ENCODE measurements around the gene COL5A1. TPM values are rescaled to one million over a fixed set of nuclear protein-coding genes. Genes with fewer than 3 reads are reported as not detected.

COL5A1 gene
- total RNA-seq, 6 donors from 2014 or later = 7.5 to 75.4 (median 27.4) TPM

- Histone ChIP-seq H3K9me3 (no peaks in the 10 kb centered on the region), H3K4me1 (peaks cover 0 to 11% (median 9%) of the 10 kb centered on the region in 4 donors), H3K4me3 (no peak overlapping the region), H3K36me3 (peaks cover 0 to 4% (median 0%) of the 10 kb centered on the region in 4 donors), H3K27ac (no peak overlapping the region), H3K27me3 (no peaks in the 10 kb centered on the region)
- DNase-seq (no peak), ATAC-seq (ENCODE audit: low FRiP score in 2 of 2) (no peak)
- TF ChIP-seq POLR2AphosphoS5 (IDR thresholded peaks at IDR 0.05) (no peak), POLR2A (IDR thresholded peaks at IDR 0.05) (no peak), CTCF (IDR thresholded peaks at IDR 0.05) (no peak), EP300 (IDR thresholded peaks at IDR 0.05) (no peak)
- 76 to 78% methylated on average over 27 to 30 of the region's 30 CpGs for WGBS, 2 donors
Measured at GRCh38 chr9:134775081-134775951, 133.7 kb downstream of the COL5A1 start.

DNA sequence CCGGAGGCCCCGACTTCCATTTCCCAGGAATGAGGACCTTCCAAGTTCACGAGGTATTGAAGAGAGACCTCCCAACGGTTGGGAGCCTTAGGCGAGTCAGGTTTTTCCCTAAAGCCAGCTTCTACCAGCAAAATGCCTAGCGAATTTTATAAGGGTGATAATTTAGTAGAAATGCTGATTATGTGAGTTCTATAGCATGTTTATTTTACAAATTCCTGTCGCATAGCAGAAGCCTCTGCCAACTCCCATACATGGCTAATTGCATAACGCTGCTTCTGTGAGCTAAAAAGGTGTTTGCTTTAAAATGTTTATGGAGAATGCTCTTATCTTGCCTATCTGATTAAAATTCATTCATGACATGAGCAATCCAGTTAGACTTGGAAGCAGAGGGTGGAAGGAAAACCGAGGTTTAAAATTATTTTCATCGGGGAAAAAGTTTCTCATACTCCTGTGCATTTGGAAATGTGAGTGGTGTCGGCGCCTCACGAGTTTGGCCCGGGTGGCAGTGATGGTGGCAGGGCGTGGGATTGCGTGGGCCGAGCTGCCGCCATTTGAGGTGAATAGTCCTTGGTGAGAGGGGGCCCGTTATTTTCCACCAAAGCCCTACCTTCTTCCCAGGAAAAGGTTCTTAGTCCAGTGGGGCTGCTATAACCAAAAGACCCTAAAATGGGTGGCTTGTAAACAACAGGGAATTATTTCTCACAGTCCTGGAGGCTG lies 134.6 kb downstream of the COL5A1 start:
- Histone ChIP-seq H3K9me3 (no peaks in the 10 kb centered on the region), H3K27ac (no peak overlapping the region), H3K4me1 (peaks cover 0 to 11% (median 9%) of the 10 kb centered on the region in 4 donors), H3K4me3 (no peak overlapping the region), H3K36me3 (peaks cover 0 to 8% (median 0%) of the 10 kb centered on the region in 4 donors), H3K27me3 (no peaks in the 10 kb centered on the region)
- ATAC-seq (ENCODE audit: low FRiP score in 2 of 2) (no peak), DNase-seq (no peak)
- WGBS, 2 donors = 59 to 63% methylated on average over 18 to 19 of the region's 19 CpGs
- TF ChIP-seq EP300 (IDR thresholded peaks at IDR 0.05) (no peak), POLR2A (IDR thresholded peaks at IDR 0.05) (no peak), POLR2AphosphoS5 (IDR thresholded peaks at IDR 0.05) (no peak), CTCF (IDR thresholded peaks at IDR 0.05) (no peak)

DNA sequence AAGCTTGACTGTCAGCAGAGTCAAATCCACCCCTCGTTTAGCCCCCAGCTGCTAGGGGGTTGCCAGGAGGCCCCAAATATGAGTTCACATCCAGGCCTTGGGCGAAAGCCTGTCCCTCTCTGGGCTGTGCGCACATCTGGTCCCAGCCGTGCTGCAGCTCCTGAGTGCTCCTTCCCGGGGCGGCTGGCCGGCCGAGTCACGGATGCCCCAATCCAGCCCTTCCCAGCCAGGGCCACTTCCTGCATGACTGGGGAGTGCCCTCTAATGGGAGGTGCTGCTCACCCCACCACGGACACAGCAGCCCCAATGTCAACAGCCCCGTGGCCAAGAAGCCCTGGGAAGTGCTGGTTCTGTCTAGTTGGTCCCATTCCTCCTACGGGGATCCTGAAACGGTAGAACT lies 135.6 kb downstream of the COL5A1 start:
- TF ChIP-seq CTCF (IDR thresholded peaks at IDR 0.05) (no peak), POLR2AphosphoS5 (IDR thresholded peaks at IDR 0.05) (no peak), POLR2A (IDR thresholded peaks at IDR 0.05) (no peak), EP300 (IDR thresholded peaks at IDR 0.05) (no peak)
- Histone ChIP-seq H3K4me3 (no peak overlapping the region), H3K27ac (no peak overlapping the region), H3K9me3 (no peaks in the 10 kb centered on the region), H3K36me3 (peaks cover 0 to 8% (median 0%) of the 10 kb centered on the region in 4 donors), H3K4me1 (peaks cover 0 to 11% (median 9%) of the 10 kb centered on the region in 4 donors), H3K27me3 (no peaks in the 10 kb centered on the region)
- no peak for ATAC-seq (ENCODE audit: low FRiP score in 2 of 2)
- no peak for DNase-seq
- WGBS, 2 donors = 89 to 95% methylated on average over 3 to 9 of the region's 13 CpGs

DNA sequence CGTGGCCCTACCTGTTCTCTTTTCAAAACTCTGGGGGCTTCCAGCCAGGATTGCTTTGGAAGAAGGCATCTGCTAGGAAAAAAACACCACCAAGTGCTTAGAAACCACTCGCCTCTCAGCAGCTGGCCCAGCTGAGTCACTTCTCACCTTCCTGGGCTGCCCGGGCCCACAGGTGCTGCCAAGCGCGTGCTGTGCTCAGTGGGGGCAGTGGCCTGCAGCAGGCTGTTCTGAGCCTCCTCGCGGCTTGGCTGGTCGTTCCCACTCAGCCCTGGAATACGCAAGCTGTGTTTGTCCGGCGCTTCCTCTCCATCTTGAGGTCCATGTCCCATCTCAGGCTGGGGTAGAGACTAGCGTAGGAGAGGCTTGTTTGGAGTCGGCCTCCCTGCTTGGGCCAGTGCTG lies 136.6 kb downstream of the COL5A1 start:
- TF ChIP-seq CTCF (IDR thresholded peaks at IDR 0.05) (no peak), POLR2AphosphoS5 (IDR thresholded peaks at IDR 0.05) (no peak), EP300 (IDR thresholded peaks at IDR 0.05) (no peak), POLR2A (IDR thresholded peaks at IDR 0.05) (no peak)
- no peak for DNase-seq

More for the DNA sequence above, 136.6 kb downstream of the COL5A1 start:
- Histone ChIP-seq H3K36me3 (peaks cover 0 to 8% (median 0%) of the 10 kb centered on the region in 4 donors), H3K27ac (no peak overlapping the region), H3K27me3 (no peaks in the 10 kb centered on the region), H3K4me3 (no peak overlapping the region), H3K4me1 (peaks cover 0 to 15% (median 11%) of the 10 kb centered on the region in 4 donors), H3K9me3 (no peaks in the 10 kb centered on the region)
- WGBS, 2 donors = 65 to 87% methylated on average over 4 to 13 of the region's 13 CpGs
- no peak for ATAC-seq (ENCODE audit: low FRiP score in 2 of 2)

All from upper lobe of left lung (tissue), 6 donors.